Omental fat pad (tissue), 4 donors: ENCODE results near the gene PPP1R7. TPM values are rescaled to one million over a fixed set of nuclear protein-coding genes. Genes with fewer than 3 reads are reported as not detected.

Experiments
- ATAC-seq: fragments of 150-250 bp; one replicate; pipeline ENCODE4 v1.9.1; 2016; ENCODE audit warnings: mild to moderate bottlenecking, moderate library complexity; ENCODE audit not compliant: low FRiP score
- DNase-seq: peaks from one replicate; pipeline ENCODE4 v3.0.0-alpha.2; 2019; ENCODE audit warnings: low spot score
- total RNA-seq, 4 donors: library from RNA; depleted of rRNA; stranded (reverse); fragments of >200 nt; gene quantifications; one replicate each; pipeline ENCODE4 v1.1.0, GENCODE V29; 2016
- TF ChIP-seq, protein P1 (sequence below), 3 donors: fragments of 450-650 bp; IDR thresholded peaks; one replicate each; pipeline ENCODE4 v1.5.1; 2016 to 2017; ENCODE audit warnings: antibody characterized with exemption in 3 of 3, mild to moderate bottlenecking in 3 of 3, moderate library complexity in 2 of 3

The PPP1R7 gene
- total RNA-seq, 4 donors from 2014 or later, result 33.4 to 41.8 (median 35.4) TPM

DNA sequence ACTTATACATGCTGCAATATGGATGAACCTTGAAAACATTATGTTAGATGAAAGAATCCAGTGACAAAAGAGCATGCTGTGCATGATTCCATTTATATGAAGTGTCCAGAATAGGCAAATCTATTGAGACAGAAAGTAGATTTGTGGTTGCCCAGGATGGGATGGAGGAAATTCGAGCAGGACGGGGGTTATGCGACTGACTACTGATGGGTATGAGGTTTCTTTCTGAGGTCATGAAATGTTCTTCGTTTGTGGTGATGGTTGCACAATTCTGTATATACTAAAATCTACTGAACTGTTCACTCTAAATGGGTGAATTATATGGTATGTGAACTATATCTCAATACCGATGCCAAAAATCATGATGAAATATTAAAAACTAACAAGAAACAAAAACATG is 29.3 kb upstream of the PPP1R7 start:
- DNase-seq (no peak), ATAC-seq (no peak)
- TF ChIP-seq, protein P1, sequence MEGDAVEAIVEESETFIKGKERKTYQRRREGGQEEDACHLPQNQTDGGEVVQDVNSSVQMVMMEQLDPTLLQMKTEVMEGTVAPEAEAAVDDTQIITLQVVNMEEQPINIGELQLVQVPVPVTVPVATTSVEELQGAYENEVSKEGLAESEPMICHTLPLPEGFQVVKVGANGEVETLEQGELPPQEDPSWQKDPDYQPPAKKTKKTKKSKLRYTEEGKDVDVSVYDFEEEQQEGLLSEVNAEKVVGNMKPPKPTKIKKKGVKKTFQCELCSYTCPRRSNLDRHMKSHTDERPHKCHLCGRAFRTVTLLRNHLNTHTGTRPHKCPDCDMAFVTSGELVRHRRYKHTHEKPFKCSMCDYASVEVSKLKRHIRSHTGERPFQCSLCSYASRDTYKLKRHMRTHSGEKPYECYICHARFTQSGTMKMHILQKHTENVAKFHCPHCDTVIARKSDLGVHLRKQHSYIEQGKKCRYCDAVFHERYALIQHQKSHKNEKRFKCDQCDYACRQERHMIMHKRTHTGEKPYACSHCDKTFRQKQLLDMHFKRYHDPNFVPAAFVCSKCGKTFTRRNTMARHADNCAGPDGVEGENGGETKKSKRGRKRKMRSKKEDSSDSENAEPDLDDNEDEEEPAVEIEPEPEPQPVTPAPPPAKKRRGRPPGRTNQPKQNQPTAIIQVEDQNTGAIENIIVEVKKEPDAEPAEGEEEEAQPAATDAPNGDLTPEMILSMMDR (IDR thresholded peaks at IDR 0.05), result no peak

DNA sequence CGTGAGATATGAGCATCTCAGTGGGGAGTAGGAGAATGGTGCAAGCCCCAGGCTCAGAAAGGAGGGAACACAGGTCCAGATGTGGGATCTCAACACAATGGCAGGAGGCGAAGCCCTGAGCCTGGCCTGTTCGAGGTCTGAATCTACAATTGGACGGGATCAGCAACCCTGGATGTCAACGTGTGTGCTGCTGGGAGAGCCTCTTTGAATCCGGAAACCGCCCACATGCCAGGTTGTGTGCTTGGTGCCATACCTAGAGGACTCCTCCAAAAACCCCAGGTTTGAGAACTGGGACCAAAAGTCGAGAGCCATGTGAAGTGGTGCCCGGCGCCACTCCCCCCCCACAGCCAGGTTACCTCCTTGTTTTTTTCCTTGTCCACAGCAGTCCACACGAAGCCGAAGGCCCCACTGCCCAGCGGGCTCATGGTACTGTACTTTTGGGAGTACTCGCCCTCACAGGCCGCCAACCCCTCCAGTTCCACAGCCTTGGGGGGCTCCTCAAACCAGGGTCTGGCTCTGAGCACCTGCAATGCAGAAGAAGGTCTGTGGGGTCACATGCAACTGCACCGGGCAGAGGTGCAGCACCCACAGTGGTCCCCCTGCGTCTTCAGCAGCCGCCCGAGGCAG is 27.8 kb upstream of the PPP1R7 start:
- no peak for ATAC-seq
- TF ChIP-seq, protein P1 (IDR thresholded peaks at IDR 0.05), result no peak
- DNase-seq, result no peak

DNA sequence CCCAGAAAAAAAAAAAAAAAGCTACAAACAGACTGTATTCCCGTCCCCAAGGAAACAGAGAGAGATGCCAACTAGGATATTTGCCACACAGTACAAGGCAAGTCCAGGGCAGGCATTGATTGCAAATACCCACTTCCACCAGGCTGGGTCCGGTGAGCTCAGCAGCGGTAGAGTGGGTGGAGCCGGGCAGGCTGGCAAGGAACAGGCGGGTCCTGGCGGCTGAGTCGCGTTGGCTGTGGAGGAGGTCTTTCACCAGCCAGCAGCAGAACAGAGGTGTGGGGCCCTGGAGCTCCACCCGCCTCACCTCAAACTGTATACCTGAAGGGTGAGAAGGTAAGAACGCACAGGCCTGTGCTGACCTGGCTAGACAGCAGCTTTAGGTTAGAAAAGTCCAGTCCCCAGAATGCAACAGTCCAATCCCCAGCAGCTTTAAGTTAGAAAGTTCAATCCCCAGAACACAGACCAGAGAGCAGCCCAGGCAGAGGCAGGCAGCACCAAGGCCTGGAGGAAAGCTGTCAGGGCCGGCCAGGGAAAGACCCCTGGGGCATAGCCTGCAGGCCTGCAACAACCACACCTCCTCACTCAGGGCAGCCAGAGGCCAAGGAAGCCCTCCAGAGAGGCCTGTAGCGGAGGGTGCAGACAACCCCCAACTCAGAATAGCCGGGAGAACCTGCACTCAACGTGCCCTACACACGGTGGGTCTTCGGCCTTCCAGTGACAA is 26.3 kb upstream of the PPP1R7 start:
- DNase-seq (no peak), ATAC-seq (peak; percentile 47)
- TF ChIP-seq, protein P1 (IDR thresholded peaks at IDR 0.05), result no peak

DNA sequence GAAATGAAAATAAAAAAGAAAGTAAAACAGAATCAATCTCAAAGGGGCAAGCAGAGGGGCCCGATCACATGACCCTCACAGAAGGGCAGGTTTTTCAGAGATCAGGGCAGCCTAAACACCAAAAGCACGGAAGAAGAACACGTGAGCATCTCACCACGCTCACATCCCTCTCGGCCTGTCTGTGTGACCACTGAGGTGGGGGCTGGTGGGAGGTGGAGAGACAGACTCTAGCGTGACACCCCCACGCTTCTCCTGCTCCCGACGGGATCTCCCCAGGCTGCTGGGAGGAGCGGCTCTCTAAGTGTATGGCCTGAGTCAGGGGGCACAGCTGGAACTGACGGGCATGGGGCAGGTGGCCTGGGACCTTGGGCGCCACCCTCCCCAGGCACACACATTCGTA is 24.6 kb upstream of the PPP1R7 start:
- DNase-seq, result no peak

DNA sequence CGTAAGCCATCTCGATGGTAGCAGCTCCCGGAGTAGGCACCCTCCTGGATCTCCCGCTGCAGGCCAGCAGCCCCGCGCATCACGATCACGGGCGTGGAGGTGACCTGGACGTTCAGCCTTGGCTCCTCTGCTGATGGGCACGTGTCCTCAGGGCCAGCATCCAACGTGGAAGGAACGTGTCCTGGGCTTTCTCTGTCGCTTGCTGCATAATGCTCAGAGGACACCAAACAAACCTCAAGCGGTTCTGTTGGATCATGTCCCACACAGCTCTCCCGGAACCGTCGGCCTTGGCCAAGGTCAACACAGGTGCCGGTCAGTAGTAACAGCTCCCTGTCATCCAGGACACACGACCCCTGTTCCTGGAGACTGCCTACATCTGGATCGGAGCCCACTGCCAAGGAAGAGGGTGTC is 24.1 kb upstream of the PPP1R7 start:
- TF ChIP-seq, protein P1 (IDR thresholded peaks at IDR 0.05), result no peak
- ATAC-seq, result no peak
- no peak for DNase-seq

More for the DNA sequence above, 24.6 kb upstream of the PPP1R7 start:
- no peak for ATAC-seq
- TF ChIP-seq, protein P1 (IDR thresholded peaks at IDR 0.05), result no peak

DNA sequence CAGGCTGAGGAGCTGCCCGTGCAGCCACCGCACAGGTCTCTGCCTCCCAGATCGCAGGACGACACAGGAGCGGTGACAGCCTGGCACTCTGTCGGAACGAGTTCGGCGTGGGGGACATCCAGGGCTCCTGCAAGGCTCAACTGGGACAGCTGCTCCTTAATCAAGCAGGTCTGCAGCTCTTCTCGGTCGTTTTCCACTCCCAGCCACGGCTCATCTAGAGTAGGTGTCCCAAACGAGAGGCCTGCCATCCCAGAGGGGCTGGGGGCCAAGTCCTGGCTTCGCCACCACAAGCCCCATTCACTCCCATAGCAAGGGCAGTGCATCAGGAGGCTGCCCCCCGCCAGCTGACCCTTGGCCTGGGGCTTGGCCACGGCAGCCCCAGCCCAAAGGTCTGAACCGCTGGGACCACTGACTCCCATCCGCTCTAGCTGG is 23.5 kb upstream of the PPP1R7 start:
- TF ChIP-seq, protein P1 (IDR thresholded peaks at IDR 0.05), result no peak
- ATAC-seq, result no peak
- DNase-seq, result no peak

DNA sequence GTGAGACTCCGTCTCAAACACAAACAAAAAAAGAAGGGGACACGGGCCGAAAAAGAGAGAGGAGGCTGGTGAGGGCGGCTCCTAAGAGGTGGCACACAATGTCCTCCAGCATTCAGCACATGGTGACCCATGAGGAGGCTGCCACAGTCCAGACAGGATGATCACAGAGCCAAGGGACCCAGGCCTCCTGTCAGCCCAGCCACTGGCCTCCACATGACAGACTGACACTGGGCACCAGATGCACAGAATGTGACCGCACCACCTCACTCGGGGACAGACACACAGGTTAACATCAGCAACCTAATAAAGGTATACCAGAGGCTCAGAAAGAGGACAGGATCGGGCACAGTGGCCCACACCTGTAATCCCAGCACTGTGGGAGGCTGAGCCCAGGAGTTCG is 22.0 kb upstream of the PPP1R7 start:
- ATAC-seq (no peak), DNase-seq (no peak)

More for the DNA sequence above, 22.0 kb upstream of the PPP1R7 start:
- TF ChIP-seq, protein P1 (IDR thresholded peaks at IDR 0.05), result no peak
